ENCODE results near the gene SORCS3. TPM values are rescaled to one million over a fixed set of nuclear protein-coding genes. Genes with fewer than 3 reads are reported as not detected.

SORCS3 gene
- total and polyA plus RNA-seq, 2 of the 4 experiments (the other 2 are of a cell fraction): not detected

DNA sequence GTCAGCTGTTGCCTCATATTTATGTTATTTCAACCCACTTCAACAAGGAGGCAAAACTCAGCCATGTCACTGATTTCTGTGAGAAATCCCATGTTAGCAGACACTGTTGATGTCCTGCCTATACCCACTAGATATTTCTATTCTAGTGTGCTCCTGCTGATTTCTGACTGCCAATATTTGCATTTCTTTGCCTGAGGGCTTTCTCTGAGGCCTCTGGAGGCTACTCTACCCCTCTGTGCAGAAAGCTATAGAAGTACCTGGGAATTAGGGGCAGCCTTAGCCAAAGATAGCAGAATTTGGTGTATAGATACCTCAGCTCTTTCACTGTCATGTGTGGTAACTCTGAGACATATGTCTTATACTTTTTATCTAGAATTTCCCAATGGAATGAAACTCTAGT lies 348.8 kb downstream of the SORCS3 start:
- H4K8ac ChIP-seq (ENCODE audit: low read depth in 2 of 2, low read length in 2 of 2): no peak overlapping the region
- no peak overlapping the region for H3K4me2 ChIP-seq (ENCODE audit: low read depth, low read length)
- TF ChIP-seq MAFK (IDR thresholded peaks at IDR 0.05; ENCODE audit: low read depth, low read length): no peak
- TF ChIP-seq SMC3 (IDR thresholded peaks at IDR 0.05; ENCODE audit: low read depth, low read length): no peak
- no peak for TF ChIP-seq RAD21 (IDR thresholded peaks at IDR 0.05; ENCODE audit: low read length)
- TF ChIP-seq, protein P1, sequence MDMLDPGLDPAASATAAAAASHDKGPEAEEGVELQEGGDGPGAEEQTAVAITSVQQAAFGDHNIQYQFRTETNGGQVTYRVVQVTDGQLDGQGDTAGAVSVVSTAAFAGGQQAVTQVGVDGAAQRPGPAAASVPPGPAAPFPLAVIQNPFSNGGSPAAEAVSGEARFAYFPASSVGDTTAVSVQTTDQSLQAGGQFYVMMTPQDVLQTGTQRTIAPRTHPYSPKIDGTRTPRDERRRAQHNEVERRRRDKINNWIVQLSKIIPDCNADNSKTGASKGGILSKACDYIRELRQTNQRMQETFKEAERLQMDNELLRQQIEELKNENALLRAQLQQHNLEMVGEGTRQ (IDR thresholded peaks at IDR 0.05; ENCODE audit: low read depth, low read length): no peak
- no peak for TF ChIP-seq BHLHE40 (IDR thresholded peaks at IDR 0.05; ENCODE audit: low read depth, low read length)
- TF ChIP-seq CEBPB (IDR thresholded peaks at IDR 0.05; ENCODE audit: low read depth, low read length): no peak
- no peak for TF ChIP-seq FOS (IDR thresholded peaks at IDR 0.05; ENCODE audit: low read depth, low read length)
- TF ChIP-seq NFE2L2 (IDR thresholded peaks at IDR 0.05; ENCODE audit: low read depth, low read length): no peak
- no peak overlapping the region for H3K4me3 ChIP-seq (ENCODE audit: insufficient read depth, low read depth, low read length)
- H4K91ac ChIP-seq (ENCODE audit: insufficient read depth, low read depth, low read length): no peak overlapping the region
- dilution Hi-C loops (cut with HindIII; ENCODE audit: low sequenced_read_pairs, unreplicated experiment) (no loop called here), in situ Hi-C loops (cut with MboI; ENCODE audit: low sequenced_read_pairs) (no loop called here), intact Hi-C loops (cut with micrococcal nuclease) (no loop called here)
- ChIA-PET POLR2A (ENCODE audit: unreplicated experiment) (no interaction called here), CTCF (no interaction called here)
- no peak overlapping the region for H3K56ac ChIP-seq (ENCODE audit: extremely low read depth, insufficient read depth, low read length)
- H3K4me1 ChIP-seq (ENCODE audit: control insufficient read depth, insufficient read depth, low read length): no peaks in the 10 kb centered on the region
- H3K9me3 ChIP-seq (ENCODE audit: control insufficient read depth, insufficient read depth, low read length): peaks cover 9% of the 10 kb centered on the region; the same call in 1 of the 2 replicates
- H2BK20ac ChIP-seq (ENCODE audit: low read depth, low read length): no peak overlapping the region
- H3K23ac ChIP-seq (ENCODE audit: low read depth, low read length): no peak overlapping the region
- H2BK5ac ChIP-seq (ENCODE audit: low read depth, low read length, poor library complexity, severe bottlenecking): no peak overlapping the region
- no peak overlapping the region for H2BK120ac ChIP-seq (ENCODE audit: low read depth, low read length)
- no peaks in the 10 kb centered on the region for H3K27me3 ChIP-seq (ENCODE audit: control insufficient read depth, insufficient read depth, low read length)
- no peak overlapping the region for H2AK9ac ChIP-seq (replicated peaks; ENCODE audit: low read depth, low read length, poor library complexity)
- no peaks in the 10 kb centered on the region for H3K36me3 ChIP-seq (ENCODE audit: control insufficient read depth, insufficient read depth, low read length)
- H3K9me1 ChIP-seq (ENCODE audit: insufficient read depth, low read length): no peaks in the 10 kb centered on the region
- H2AFZ ChIP-seq (replicated peaks; ENCODE audit: low read length, poor library complexity): no peak overlapping the region
- H4K20me1 ChIP-seq (ENCODE audit: insufficient read depth, low read length): no peaks in the 10 kb centered on the region
- no peak overlapping the region for H3K14ac ChIP-seq (replicated peaks; ENCODE audit: low read depth, low read length)
- no peaks in the 10 kb centered on the region for H3K79me1 ChIP-seq (ENCODE audit: low read depth in 1 of 2, low read length in 2 of 2)
- BruUV-seq (replicated peaks): no TSS peak
- H2BK15ac ChIP-seq (ENCODE audit: low read depth, low read length): no peak overlapping the region
- ATAC-seq (ENCODE audit: low read depth) (no peak), DNase-seq (no peak)
- H3K27ac ChIP-seq (ENCODE audit: insufficient read depth, low read length): no peak overlapping the region
- H2AK5ac ChIP-seq (ENCODE audit: low read depth, low read length): no peak overlapping the region
- H3K4ac ChIP-seq (ENCODE audit: low read depth, low read length): no peak overlapping the region
- no peak overlapping the region for H4K5ac ChIP-seq (ENCODE audit: low read depth, low read length)
- H3K18ac ChIP-seq (ENCODE audit: low read depth, low read length): no peak overlapping the region
- no peak overlapping the region for H3K9ac ChIP-seq (ENCODE audit: low read depth, low read length)

Measured in IMR-90 (cell line).